H1 (cell line): Measurements from ENCODE around the gene KYNU. TPM values are rescaled to one million over a fixed set of nuclear protein-coding genes. Genes with fewer than 3 reads are reported as not detected.

ENCODE experiments used
- E2F6 ChIP-seq: IDR thresholded peaks from 2 replicates; pipeline ENCODE4 v1.6.1; 2012; ENCODE audit warnings: inconsistent platforms
- polyA plus RNA-seq, 7 experiments: library from polyadenylated mRNA; depleted of rRNA in 3 of 7; stranded (reverse) in 5 of 7; unstranded in 2 of 7; fragments of >200 nt in 5 of 7; fragments of 200-250 nt in 2 of 7; gene quantifications; 1 replicate in 5 of 7; 2 replicates in 1 of 7; 4 replicates in 1 of 7; pipeline versions ENCODE4 v1.2.1 to v1.2.3, GENCODE V29; 2011 to 2013; ENCODE audit warnings: missing spikeins in 2 of 7, mixed read lengths in 2 of 7
- total RNA-seq: library from RNA; stranded (reverse); fragmentation: NEBNext Ultra II Directional; extraction: Animal tissue kit (Norgen Biotek cat#: 25700); gene quantifications from 2 replicates; pipeline ENCODE4 v1.2.1, GENCODE V29; 2021

Gene KYNU
- total and polyA plus RNA-seq, 2 of the 8 experiments (the other 6 are each of a cell fraction or from before 2014, with no cell fraction given), result 0.09 to 0.13 TPM

GRCh38 chr2:142872882-142873724, 4.4 kb upstream of the KYNU start (continued):
- no peak for TF ChIP-seq E2F6
